ENCODE results near the gene LURAP1L. TPM values are rescaled to one million over a fixed set of nuclear protein-coding genes. Genes with fewer than 3 reads are reported as not detected.
A peak's percentile ranks its signal among the peaks of the same experiment; 100 is the strongest.

LURAP1L gene
- total and polyA plus RNA-seq, 2 donors = 24.9 to 34.5 TPM

- no peak for DNase-seq (ENCODE audit: extremely low spot score)
- H3K27ac ChIP-seq (ENCODE audit: low read depth) = no peak overlapping the region
Measured at GRCh38 chr9:12838546-12838945, 63.7 kb downstream of the LURAP1L start.

GRCh38 chr9:12843735-12844134 is 68.9 kb downstream of the LURAP1L start:
- Histone ChIP-seq H3K4me1 (ENCODE audit: insufficient read depth) (no peaks in the 10 kb centered on the region), H3K4me3 (ENCODE audit: low read depth, low read length) (no peak overlapping the region), H3K36me3 (ENCODE audit: insufficient read depth) (no peaks in the 10 kb centered on the region), H3K27ac (ENCODE audit: low read depth) (no peak overlapping the region)
- WGBS = 36% methylated on average over 4 of the region's 4 CpGs
- no peak for DNase-seq (ENCODE audit: extremely low spot score)

More at GRCh38 chr9:12838546-12838945, 63.7 kb downstream of the LURAP1L start:
- Histone ChIP-seq H3K36me3 (ENCODE audit: insufficient read depth) (no peaks in the 10 kb centered on the region), H3K4me1 (ENCODE audit: insufficient read depth) (no peaks in the 10 kb centered on the region), H3K4me3 (ENCODE audit: low read depth, low read length) (no peak overlapping the region)

GRCh38 chr9:12846035-12846434 is 71.2 kb downstream of the LURAP1L start:
- DNase-seq (ENCODE audit: extremely low spot score) = no peak
- H3K4me1 ChIP-seq (ENCODE audit: insufficient read depth) = no peaks in the 10 kb centered on the region
- 83% methylated on average over 5 of the region's 5 CpGs for WGBS
- H3K36me3 ChIP-seq (ENCODE audit: insufficient read depth) = no peaks in the 10 kb centered on the region
- H3K27ac ChIP-seq (ENCODE audit: low read depth) = no peak overlapping the region
- no peak overlapping the region for H3K4me3 ChIP-seq (ENCODE audit: low read depth, low read length)

GRCh38 chr9:12847561-12847960 is 72.7 kb downstream of the LURAP1L start:
- Histone ChIP-seq H3K4me1 (ENCODE audit: insufficient read depth) (no peaks in the 10 kb centered on the region), H3K36me3 (ENCODE audit: insufficient read depth) (no peaks in the 10 kb centered on the region), H3K27ac (ENCODE audit: low read depth) (no peak overlapping the region), H3K4me3 (ENCODE audit: low read depth, low read length) (no peak overlapping the region)
- DNase-seq (ENCODE audit: extremely low spot score) = no peak

GRCh38 chr9:12849486-12850003 is 74.7 kb downstream of the LURAP1L start:
- no peak overlapping the region for H3K27ac ChIP-seq (ENCODE audit: low read depth)
- H3K36me3 ChIP-seq (ENCODE audit: insufficient read depth) = no peaks in the 10 kb centered on the region
- no peak overlapping the region for H3K4me3 ChIP-seq (ENCODE audit: low read depth, low read length)
- 62% methylated on average over 1 of the region's 1 CpG for WGBS
- no peaks in the 10 kb centered on the region for H3K4me1 ChIP-seq (ENCODE audit: insufficient read depth)
- no peak for DNase-seq (ENCODE audit: extremely low spot score)

GRCh38 chr9:12851341-12852090 is 76.7 kb downstream of the LURAP1L start:
- DNase-seq (ENCODE audit: extremely low spot score) = no peak
- no peaks in the 10 kb centered on the region for H3K36me3 ChIP-seq (ENCODE audit: insufficient read depth)
- no peaks in the 10 kb centered on the region for H3K4me1 ChIP-seq (ENCODE audit: insufficient read depth)
- no peak overlapping the region for H3K27ac ChIP-seq (ENCODE audit: low read depth)
- H3K4me3 ChIP-seq (ENCODE audit: low read depth, low read length) = no peak overlapping the region
- 77% methylated on average over 6 of the region's 6 CpGs for whole genome bisulfite sequencing

- no peaks in the 10 kb centered on the region for H3K4me1 ChIP-seq (ENCODE audit: insufficient read depth)
- no peak for DNase-seq (ENCODE audit: extremely low spot score)
- H3K27ac ChIP-seq (ENCODE audit: low read depth) = no peak overlapping the region
- WGBS = 86% methylated on average over 4 of the region's 4 CpGs
- H3K4me3 ChIP-seq (ENCODE audit: low read depth, low read length) = no peak overlapping the region
- no peaks in the 10 kb centered on the region for H3K36me3 ChIP-seq (ENCODE audit: insufficient read depth)
Measured at GRCh38 chr9:12853051-12853450, 78.2 kb downstream of the LURAP1L start.

GRCh38 chr9:12854221-12854620 is 79.4 kb downstream of the LURAP1L start:
- DNase-seq (ENCODE audit: extremely low spot score) = no peak
- Histone ChIP-seq H3K4me3 (ENCODE audit: low read depth, low read length) (no peak overlapping the region), H3K4me1 (ENCODE audit: insufficient read depth) (no peaks in the 10 kb centered on the region), H3K27ac (ENCODE audit: low read depth) (no peak overlapping the region), H3K36me3 (ENCODE audit: insufficient read depth) (no peaks in the 10 kb centered on the region)
- 96% methylated on average over 2 of the region's 2 CpGs for WGBS

- Histone ChIP-seq H3K4me3 (ENCODE audit: low read depth, low read length) (no peak overlapping the region), H3K27ac (ENCODE audit: low read depth) (no peak overlapping the region), H3K4me1 (ENCODE audit: insufficient read depth) (no peaks in the 10 kb centered on the region), H3K36me3 (ENCODE audit: insufficient read depth) (no peaks in the 10 kb centered on the region)
- DNase-seq (ENCODE audit: extremely low spot score) = no peak
- 94% methylated on average over 4 of the region's 4 CpGs for WGBS
Measured at GRCh38 chr9:12855066-12855465, 80.2 kb downstream of the LURAP1L start.

- no peaks in the 10 kb centered on the region for H3K4me1 ChIP-seq (ENCODE audit: insufficient read depth)
- H3K36me3 ChIP-seq (ENCODE audit: insufficient read depth) = no peaks in the 10 kb centered on the region
- no peak overlapping the region for H3K27ac ChIP-seq (ENCODE audit: low read depth)
- WGBS = 64% methylated on average over 5 of the region's 5 CpGs
- H3K4me3 ChIP-seq (ENCODE audit: low read depth, low read length) = no peak overlapping the region
- no peak for DNase-seq (ENCODE audit: extremely low spot score)
Measured at GRCh38 chr9:12856603-12857002, 81.8 kb downstream of the LURAP1L start.

- no peak overlapping the region for H3K4me3 ChIP-seq (ENCODE audit: low read depth, low read length)
- WGBS = 91% methylated on average over 5 of the region's 5 CpGs
- H3K27ac ChIP-seq (ENCODE audit: low read depth) = no peak overlapping the region
- no peaks in the 10 kb centered on the region for H3K36me3 ChIP-seq (ENCODE audit: insufficient read depth)
- no peaks in the 10 kb centered on the region for H3K4me1 ChIP-seq (ENCODE audit: insufficient read depth)
- DNase-seq (ENCODE audit: extremely low spot score) = no peak
Measured at GRCh38 chr9:12859704-12860251, 85.0 kb downstream of the LURAP1L start.

- Histone ChIP-seq H3K4me3 (ENCODE audit: low read depth, low read length) (no peak overlapping the region), H3K27ac (ENCODE audit: low read depth) (no peak overlapping the region), H3K36me3 (ENCODE audit: insufficient read depth) (no peaks in the 10 kb centered on the region), H3K4me1 (ENCODE audit: insufficient read depth) (no peaks in the 10 kb centered on the region)
- DNase-seq (ENCODE audit: extremely low spot score) = no peak
- WGBS = 96% methylated on average over 1 of the region's 1 CpG
Measured at GRCh38 chr9:12860998-12861397, 86.2 kb downstream of the LURAP1L start.

GRCh38 chr9:12862611-12863410 is 88.0 kb downstream of the LURAP1L start:
- DNase-seq (ENCODE audit: extremely low spot score) = no peak
- 59% methylated on average over 3 of the region's 3 CpGs for WGBS
- Histone ChIP-seq H3K4me1 (ENCODE audit: insufficient read depth) (no peaks in the 10 kb centered on the region), H3K4me3 (ENCODE audit: low read depth, low read length) (no peak overlapping the region), H3K27ac (ENCODE audit: low read depth) (no peak overlapping the region), H3K36me3 (ENCODE audit: insufficient read depth) (no peaks in the 10 kb centered on the region)

GRCh38 chr9:12863618-12864017 is 88.8 kb downstream of the LURAP1L start:
- Histone ChIP-seq H3K36me3 (ENCODE audit: insufficient read depth) (no peaks in the 10 kb centered on the region), H3K27ac (ENCODE audit: low read depth) (no peak overlapping the region), H3K4me1 (ENCODE audit: insufficient read depth) (no peaks in the 10 kb centered on the region), H3K4me3 (ENCODE audit: low read depth, low read length) (no peak overlapping the region)
- DNase-seq (ENCODE audit: extremely low spot score) = peak; percentile 25
- WGBS = 85% methylated on average over 1 of the region's 1 CpG

All from urinary bladder (tissue), 4 donors.